Stimulated activated naive CD8-positive, alpha-beta T cell treated with anti-CD3 and anti-CD28 coated beads, Interleukin-15, Interleukin-2, amounts not matched to agents 100 U/mL and 50 U/mL, for 24 hours (primary cell): ENCODE data around the gene IL1RAPL2.
"Not testable (repeated sequence)": the region's sequence is repeated elsewhere in the genome, so short reads cannot be mapped to it uniquely, and the experiment has no call there.

ENCODE experiments used
- ATAC-seq: fragments of 150-1000 bp; cut with Tn5 transposase; one replicate; pipeline ENCODE4 v1.10.0; 2021
- DNase-seq: peaks from one replicate; pipeline ENCODE4 v3.0.0; 2021

IL1RAPL2 gene

GRCh38 chrX:104670051-104670450 is 104.1 kb downstream of the IL1RAPL2 start:
- ATAC-seq (no peak), DNase-seq (no peak)

- not testable (repeated sequence) for DNase-seq, ATAC-seq
These were observed 111.5 kb downstream of the IL1RAPL2 start for GRCh38 chrX:104677517-104677916.

- DNase-seq (no peak), ATAC-seq (no peak)
These were observed 113.2 kb downstream of the IL1RAPL2 start for GRCh38 chrX:104679175-104679574.

- DNase-seq (no peak), ATAC-seq (no peak)
These were observed 115.2 kb downstream of the IL1RAPL2 start for GRCh38 chrX:104681214-104681613.

GRCh38 chrX:104684077-104684476 is 118.1 kb downstream of the IL1RAPL2 start:
- DNase-seq (no peak), ATAC-seq (no peak)

GRCh38 chrX:104695593-104695992 is 129.6 kb downstream of the IL1RAPL2 start:
- no peak for DNase-seq
- no peak for ATAC-seq

- ATAC-seq (no peak), DNase-seq (no peak)
These were observed 130.7 kb downstream of the IL1RAPL2 start for GRCh38 chrX:104696667-104697066.

GRCh38 chrX:104697294-104697693 is 131.3 kb downstream of the IL1RAPL2 start:
- ATAC-seq (no peak), DNase-seq (no peak)

- no peak for ATAC-seq
- no peak for DNase-seq
These were observed 141.0 kb downstream of the IL1RAPL2 start for GRCh38 chrX:104707042-104707441.

GRCh38 chrX:104707572-104707971 is 141.6 kb downstream of the IL1RAPL2 start:
- ATAC-seq (no peak), DNase-seq (no peak)

GRCh38 chrX:104712515-104712914 is 146.5 kb downstream of the IL1RAPL2 start:
- DNase-seq = no peak
- no peak for ATAC-seq

GRCh38 chrX:104721854-104722253 is 155.9 kb downstream of the IL1RAPL2 start:
- ATAC-seq = no peak
- DNase-seq = no peak

- no peak for ATAC-seq
- no peak for DNase-seq
These were observed 162.5 kb downstream of the IL1RAPL2 start for GRCh38 chrX:104728456-104728855.

GRCh38 chrX:104742355-104742754 is 176.4 kb downstream of the IL1RAPL2 start:
- ATAC-seq (no peak), DNase-seq (no peak)

- no peak for ATAC-seq
These were observed 179.2 kb downstream of the IL1RAPL2 start for GRCh38 chrX:104745152-104745551.

GRCh38 chrX:104749951-104750610 is 184.1 kb downstream of the IL1RAPL2 start:
- ATAC-seq (no peak), DNase-seq (no peak)

More at GRCh38 chrX:104745152-104745551, 179.2 kb downstream of the IL1RAPL2 start:
- no peak for DNase-seq

- ATAC-seq (no peak), DNase-seq (no peak)
These were observed 196.6 kb downstream of the IL1RAPL2 start for GRCh38 chrX:104762641-104763040.

- DNase-seq (no peak), ATAC-seq (no peak)
These were observed 223.8 kb downstream of the IL1RAPL2 start for GRCh38 chrX:104789784-104790183.

- DNase-seq = no peak
- no peak for ATAC-seq
These were observed 229.8 kb downstream of the IL1RAPL2 start for GRCh38 chrX:104795804-104796203.

GRCh38 chrX:104803219-104803618 is 237.2 kb downstream of the IL1RAPL2 start:
- DNase-seq = no peak
- no peak for ATAC-seq

- no peak for DNase-seq
- no peak for ATAC-seq
These were observed 240.3 kb downstream of the IL1RAPL2 start for GRCh38 chrX:104806346-104806745.

GRCh38 chrX:104833401-104833800 is 267.4 kb downstream of the IL1RAPL2 start:
- DNase-seq (no peak), ATAC-seq (no peak)

- no peak for ATAC-seq
These were observed 276.6 kb downstream of the IL1RAPL2 start for GRCh38 chrX:104842646-104843045.

GRCh38 chrX:104852241-104852640 is 286.2 kb downstream of the IL1RAPL2 start:
- no peak for DNase-seq
- ATAC-seq = no peak

More at GRCh38 chrX:104842646-104843045, 276.6 kb downstream of the IL1RAPL2 start:
- DNase-seq = no peak
